NCI-H510A treated with DMSO at 0.1 percent for 48 hours (cell line): ENCODE results near the gene ENOX2.
"Not testable (repeated sequence)": the region's sequence is repeated elsewhere in the genome, so short reads cannot be mapped to it uniquely, and the experiment has no call there.

Experiments
- DNase-seq: peaks from one replicate; lab custom pipeline; 2025; lab: John Stamatoyannopoulos, UW

ENOX2 gene

DNA sequence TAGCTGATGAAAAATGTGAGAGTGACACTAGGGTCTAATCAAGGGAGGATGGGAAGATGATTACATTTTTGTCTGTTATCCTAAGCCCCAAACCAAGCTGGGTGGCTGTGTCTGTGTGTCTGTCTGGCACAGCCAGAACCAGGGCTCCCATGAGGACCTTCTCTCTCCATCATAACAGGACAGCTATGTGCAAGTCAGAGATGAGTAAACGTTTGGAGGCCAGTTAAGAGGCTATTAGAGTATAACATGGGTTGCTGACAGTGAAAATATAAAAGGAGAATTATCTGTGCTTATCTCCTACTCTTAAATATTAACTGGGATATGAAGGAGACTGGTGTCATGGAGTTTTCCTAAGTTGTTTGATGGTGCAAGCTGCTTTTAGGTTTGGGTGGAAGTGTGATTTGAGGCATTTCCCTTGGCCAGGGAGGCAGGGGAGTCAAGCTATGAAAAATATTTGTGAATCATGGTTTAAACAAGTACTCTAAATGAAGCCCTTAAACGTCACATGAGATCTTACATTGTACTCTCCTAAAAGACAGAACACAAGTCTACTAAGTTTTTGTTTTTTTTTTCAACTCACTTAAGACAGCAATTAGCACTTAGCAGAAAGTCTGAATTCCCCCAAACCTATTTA is 156.2 kb downstream of the ENOX2 start:
- no peak for DNase-seq

DNA sequence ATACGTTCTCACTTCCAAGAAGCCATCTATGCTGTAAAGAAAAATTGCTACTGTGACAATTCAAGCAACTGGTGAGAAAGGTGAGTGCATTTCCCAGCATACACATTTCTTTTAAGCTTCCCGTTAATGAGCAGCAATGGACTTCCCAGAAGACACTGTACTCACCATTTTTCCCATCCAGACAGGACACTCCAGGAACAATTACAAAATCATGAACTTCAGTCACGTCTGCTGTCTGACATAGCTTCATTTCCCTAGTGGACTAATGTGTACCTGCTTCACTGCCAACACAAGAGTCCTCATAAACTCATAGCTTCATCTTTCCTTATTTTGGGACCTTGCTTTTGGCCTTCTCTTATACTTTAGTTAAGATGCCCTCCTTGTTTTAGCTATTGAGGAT is 156.9 kb downstream of the ENOX2 start:
- DNase-seq, result no peak

DNA sequence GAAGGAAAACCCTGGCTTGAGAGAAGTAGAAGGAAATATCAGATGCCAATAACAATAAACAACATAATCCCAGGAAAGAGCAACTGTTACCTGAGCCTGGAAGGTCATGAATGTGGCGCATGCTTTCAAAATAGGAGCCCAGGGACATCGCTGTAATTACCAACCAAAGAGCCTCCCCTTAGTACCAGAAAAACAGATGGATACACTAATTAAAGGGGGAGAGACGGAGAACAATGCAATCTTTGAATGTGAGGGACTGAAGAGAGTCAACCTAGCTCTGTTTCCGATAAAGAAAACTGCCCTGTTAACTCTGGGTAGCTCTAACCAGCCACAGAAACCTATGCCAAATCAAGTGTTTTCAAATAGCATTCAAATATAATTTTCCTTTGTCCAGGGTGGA is 161.4 kb downstream of the ENOX2 start:
- DNase-seq, result no peak

DNA sequence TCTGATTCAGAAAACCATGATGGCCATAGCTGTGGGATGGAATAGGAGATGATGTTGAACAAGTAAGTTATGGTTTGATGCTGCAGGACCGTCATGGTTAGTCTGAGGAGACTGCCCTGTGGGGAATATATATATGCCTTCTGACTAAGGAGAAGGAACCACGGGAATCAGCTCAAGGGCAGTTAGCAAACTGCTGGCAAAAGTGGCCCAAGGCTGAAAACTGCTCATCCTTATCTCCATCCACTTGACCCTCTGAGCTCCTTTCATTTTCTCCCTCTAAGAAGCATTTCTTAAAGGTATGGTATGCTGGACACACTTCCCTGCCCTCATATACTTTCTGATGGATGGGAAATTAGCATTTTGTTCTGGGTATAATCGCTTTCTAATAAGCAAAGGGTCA is 161.9 kb downstream of the ENOX2 start:
- DNase-seq, result no peak

DNA sequence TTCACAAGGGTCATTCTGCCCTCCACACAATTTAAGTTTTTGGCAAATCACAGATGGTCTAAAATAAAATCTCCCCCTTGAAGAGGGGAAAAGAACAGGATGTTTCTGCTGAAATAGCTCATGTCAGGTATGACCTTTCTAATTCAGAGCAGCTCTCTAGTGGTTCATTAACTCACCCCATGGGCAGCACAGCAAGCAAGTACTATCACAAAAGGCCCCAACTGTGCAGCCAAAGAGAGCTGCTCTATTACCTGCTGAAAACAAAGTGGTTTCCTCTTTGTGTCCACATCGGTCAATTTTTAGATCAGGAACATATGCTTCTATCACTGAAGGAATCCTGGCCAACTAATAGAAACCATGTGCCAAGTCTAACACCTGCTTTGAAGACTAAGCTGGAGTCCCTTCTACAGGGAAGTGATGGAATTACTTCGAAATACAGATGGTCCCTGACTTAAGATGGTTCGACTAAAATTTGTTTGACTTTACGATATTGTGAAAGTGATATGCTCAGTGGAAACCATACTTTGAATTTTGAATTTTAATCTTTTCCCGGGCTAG is 164.3 kb downstream of the ENOX2 start:
- no peak for DNase-seq

DNA sequence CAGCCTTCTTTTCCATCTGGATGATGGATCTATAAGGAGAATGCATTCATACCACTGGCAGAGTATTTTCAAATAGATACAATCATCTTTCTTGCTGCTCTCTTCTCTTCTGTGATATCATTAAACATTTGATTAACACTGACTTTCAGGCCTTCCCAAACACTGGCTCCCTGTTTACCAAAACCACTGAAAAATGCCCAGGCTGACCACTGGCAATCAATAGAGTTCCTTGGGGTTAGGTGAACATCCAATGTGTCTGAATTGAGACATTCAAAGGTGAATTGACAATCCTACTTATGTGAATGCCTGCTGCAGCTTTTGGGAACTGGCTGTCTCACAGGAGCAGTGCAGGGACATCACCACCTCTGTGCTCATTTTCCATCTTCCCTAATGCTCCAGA is 168.3 kb downstream of the ENOX2 start:
- no peak for DNase-seq

DNA sequence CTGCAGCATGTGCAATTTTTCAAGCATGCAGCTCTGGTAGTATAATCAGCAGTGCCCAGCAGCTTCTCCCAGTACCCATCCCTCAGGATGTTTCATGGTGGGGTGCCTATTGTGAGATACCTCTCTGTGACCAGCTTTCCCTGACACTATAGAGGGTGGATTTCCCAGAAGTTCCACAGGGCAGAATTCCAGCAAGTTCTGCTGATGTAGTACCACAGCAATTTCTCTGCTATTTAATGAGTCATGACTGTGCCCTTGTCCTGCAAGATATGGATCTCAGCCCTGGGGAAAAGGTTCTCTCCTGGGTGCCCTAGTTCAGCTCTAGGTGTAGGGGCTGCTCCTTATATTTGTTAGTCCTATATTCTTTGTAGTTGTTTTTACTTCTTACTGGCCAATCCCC is 174.8 kb downstream of the ENOX2 start:
- DNase-seq, result no peak

DNA sequence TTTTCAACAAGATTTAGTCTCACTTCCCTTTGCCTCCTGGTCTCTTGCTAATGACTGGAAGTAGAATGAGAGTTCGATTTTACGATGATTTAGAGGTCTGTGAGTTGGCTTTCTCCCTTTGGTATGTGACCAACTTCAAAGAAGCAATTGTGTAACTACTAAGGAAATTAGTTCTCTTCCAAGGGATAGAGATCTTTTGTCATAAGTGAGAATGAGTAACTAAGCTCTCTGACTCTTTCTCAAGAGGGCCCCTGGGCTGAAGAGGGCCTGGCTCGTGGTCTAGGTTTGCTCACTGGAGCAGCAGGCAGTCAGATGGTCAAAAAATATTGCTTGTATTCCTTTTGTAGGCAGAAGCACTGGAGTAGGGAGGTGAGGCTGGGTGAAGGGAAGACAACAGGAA is 176.3 kb downstream of the ENOX2 start:
- no peak for DNase-seq

DNA sequence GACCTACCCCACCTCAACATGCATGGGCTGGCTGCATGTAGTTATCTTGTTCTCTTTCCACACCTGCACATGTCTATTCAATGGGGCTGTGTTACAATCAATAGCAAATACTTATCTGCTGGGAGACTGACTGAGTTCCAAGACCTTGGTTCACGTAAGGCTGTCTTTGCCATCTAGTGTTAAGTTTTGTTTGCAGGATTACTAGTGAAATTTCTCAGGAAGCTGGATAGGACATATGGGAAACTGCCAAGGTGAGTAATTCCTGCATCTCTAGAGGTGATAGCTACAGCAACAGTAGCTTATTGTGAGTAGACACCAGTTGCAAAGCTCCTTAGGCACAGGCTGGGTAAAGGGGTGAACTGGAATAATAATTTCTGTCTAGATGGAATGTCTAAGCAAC is 177.5 kb downstream of the ENOX2 start:
- DNase-seq, result no peak

DNA sequence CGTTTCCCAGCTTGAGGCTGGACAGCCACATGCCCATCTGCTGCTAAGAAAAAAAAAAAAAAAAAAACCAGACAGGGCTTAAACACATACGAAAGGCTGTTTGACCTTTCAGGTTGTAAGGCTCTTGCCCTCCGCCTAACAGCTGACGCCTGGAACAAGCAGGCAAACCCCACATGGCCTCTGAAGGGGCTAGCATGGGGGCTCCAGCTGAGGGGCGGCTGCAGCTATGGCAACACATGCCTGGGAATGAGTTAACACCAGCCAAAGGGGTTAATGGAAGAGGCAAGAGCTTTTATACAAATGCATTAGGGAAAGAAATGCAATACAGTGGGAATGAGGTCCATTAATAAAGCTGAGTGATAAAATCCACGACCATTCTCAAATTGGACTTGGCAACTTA is 183.6 kb downstream of the ENOX2 start:
- DNase-seq, result no peak

DNA sequence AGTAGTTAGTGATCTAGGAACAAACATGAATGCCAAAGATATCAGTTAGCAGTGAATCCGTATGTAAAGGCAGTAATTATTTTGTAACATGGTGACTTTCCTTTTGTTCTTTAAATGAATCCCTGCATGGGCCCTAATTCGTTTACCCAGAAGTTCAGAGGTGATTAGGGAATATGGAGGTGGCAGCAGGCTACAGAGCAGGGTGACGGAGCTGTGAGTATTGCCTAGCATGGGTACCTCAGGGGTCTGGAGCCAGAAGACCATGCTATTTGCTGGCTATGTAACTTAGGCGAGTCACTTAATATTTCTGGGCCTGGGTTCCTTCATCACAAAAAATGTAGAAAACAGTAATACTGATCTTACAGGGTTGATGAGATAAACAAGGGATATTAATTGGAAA is 184.9 kb downstream of the ENOX2 start:
- no peak for DNase-seq

DNA sequence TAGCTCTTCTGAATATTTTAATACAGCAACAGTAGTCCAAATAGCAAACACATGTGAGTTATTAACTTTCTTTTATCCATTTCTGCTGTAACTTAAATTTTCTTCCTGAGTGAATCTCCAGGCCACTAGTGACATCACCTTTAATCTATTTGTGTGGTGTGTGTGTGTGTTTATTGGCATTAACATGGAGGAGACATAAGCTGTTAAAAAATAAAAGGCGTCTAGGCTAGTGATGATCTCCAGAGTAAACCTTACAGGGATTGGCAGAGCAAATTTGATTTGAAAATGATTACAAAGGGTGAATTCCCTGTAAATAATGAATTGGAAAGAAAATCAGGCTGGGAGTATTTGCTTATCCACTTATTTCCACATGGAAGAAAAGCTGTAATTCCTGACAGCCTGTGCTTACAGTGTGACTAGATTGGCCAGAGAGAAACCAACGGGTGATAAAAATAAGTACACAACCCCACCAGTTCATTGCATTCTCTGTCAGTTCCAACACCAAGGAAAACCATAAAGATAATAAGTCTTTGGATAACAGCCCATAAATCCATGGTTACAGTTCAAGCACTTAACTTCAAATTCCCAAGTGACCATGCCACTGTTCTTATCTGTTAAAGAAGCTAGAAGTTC is 186.1 kb downstream of the ENOX2 start:
- no peak for DNase-seq

DNA sequence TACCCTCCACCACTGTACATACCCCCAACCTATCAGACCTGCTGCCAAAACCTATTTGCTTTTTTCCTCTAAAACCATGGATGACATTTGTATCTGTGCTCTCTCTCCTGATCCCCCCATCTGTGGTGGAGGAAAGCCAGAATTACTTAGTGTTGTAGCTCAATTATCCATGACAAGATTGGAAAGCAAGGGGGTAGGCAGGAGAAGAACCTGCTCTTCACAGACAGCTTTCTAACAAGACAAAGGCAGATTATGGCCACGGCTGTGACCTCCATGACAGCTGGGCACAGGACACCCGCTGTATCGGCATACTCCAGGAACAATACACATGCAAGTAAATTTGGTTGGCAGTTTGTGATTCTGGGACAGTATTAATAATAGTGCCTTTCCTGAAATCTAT is 186.7 kb downstream of the ENOX2 start:
- DNase-seq, result no peak

DNA sequence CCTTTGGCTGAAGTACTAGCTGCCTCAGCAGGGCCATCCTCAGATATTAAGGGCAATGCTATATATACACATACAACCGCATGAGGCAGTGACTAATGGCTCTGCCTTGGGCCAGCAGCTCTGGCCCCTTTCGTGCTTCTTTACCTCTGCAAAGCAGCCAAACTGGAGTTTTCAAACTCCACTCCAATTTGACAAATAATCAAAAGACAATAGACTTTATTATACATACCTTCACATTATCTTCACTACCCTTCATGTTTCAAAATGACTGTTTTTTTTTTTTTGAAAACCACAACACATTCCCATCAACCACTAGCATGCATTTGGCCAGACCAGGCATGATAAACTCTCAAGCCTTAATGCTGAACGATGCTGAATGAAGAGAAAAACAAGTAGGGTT is 187.7 kb downstream of the ENOX2 start:
- DNase-seq, result no peak

DNA sequence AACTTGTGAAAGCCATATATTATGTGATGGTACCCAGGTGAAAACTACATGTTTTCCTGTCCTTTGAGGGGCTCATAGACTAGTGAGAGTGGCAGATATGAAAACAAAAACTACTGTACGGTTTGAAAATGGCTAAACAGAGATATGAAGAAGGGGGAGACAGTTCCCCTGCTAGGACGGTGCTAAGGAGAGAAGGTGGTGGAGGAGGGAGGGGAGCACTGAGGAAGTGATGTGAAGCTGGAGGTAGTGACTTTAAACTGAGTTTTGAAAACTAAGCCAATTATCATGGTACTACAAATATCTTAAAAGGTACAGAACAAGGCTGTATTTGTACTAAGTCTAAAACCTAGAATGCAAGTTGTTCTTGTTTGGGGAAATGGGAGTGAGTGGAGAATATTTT is 188.3 kb downstream of the ENOX2 start:
- no peak for DNase-seq

DNA sequence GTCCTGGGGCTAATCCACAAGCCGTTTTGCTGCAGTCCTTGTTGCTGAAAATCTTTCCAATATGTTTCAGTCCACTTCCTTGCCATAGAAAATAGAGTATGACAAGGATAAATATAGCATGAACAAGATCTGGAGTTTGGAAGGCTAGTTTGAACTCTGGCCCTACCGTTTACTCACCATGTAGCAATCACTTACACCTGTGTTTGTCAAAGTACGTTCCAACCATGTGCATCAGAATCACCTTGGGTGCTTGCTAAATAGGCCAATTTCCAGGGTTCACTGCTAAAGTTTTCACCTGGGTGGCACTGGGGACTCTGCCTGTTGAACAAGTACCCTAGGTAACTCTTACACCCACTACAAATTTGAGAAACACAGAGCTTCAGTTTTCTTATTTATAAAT is 188.9 kb downstream of the ENOX2 start:
- DNase-seq, result no peak

DNA sequence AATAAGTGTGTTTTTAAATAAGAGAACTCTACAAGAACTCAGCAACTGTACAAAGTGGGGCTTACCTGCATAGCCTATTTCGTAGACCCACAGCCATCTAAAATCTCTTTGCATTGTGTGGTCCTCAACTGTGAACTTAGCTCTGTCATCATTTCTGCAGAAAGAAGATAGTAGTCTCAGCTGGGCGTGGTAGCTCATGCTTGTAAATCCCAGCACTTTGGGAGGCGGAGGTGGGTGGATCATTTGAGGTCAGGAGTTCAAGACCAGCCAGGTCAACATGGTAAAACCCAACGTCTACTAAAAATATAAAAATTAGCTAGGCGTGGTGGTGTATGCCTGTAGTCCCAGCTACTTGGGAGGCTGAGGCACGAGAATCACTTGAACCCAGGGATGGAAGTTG is 193.8 kb downstream of the ENOX2 start:
- not testable (repeated sequence) for DNase-seq

DNA sequence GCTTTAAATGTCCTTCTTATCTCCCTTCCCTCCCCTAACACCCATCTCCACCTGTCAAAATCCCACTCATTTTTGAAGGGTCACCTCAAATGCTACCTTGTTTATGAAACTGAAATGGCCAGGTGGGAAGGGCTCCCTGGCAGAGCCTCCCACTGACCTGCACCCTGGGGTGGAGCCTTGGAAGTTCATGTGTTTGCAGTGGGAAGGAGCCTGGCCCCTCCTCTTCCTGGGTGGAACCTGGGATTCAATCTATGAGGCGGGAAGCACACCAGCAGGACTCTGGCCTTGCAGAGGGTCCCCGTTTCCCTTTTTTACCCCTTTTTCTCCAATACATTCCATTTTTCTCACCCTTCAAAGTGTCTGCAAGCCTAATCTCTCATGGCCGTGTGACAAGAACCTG is 197.4 kb downstream of the ENOX2 start:
- no peak for DNase-seq

DNA sequence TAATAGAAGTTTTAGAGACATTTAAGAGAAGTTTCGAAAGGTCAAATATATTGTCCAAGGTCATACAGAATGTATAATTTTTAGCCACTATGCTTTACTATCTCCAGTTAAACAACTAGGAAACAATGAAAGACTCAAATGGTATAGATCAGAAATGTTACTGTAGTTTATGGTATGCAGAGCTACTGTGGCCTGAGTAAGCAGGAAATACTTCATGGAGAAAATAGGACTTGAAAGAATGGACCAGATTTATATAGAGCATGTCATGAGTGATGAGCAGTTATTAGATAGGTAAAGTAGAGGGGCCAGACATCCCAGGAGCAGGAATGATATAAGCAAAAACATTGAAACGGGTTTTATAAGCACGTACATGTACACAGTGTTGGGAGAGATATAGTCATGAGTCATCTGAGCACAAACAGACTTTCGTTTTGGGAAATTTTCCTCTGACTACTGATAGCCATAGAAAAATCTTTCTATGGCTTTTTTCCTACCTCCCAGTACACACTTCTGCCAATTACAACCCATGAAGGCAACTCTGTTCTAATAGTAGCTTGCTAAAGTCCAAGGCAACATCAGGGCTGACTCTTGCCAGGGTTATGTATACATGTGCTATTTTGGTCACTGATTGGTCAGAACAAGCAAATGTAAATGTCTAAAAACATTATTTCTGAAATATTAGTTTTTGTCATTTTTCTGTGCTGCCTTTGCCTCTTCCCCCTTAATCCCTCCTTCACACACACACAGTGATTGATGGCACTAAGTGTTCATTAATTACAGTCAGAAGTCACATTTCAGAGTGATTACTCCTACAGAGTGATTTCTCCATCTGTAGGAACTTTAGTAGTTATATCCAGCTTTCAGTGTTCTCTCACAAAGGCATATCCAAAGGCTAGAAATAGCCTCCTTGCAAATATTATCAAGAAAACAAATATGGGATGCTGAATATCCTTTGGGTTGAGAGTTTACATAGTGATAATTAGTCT is 198.7 kb downstream of the ENOX2 start:
- DNase-seq, result no peak

DNA sequence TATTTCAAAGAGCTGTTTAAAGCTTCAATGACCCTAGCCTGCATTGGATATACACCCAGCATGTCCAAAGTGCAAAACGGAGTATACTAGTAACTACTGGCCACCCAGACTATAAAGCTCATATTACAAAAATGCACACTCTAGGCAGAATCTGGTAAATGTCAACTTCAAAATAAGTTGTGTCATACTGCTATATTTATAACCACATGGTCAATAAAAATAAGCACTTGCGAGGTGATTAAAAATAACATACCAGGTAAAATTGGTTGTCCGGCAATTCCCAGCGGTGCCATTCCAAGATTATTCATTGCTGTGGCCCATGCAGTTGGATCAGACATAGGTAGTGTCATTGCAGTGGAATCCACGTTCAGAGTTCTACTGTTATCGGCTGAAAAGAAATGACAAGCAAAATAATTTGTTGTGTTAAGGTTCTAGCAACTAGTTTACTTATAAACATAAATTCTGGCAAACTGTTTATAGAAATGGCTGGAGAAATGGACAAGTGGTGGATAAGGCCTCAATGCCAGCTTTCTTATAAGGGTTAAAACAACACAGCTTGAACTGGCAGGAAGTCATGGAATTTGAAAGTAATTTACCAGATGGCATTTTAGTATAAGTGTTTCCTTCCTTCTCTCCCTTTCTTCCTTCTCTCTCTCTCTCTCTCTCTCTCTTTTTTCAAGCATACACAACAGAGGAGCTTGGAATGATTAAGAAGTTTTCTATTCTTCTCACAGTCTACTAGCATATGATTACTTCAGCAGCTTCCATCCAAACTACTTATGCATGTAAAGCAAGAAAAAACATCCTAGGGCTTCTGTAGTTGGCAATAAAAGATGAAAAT is 199.9 kb downstream of the ENOX2 start:
- no peak for DNase-seq

DNA sequence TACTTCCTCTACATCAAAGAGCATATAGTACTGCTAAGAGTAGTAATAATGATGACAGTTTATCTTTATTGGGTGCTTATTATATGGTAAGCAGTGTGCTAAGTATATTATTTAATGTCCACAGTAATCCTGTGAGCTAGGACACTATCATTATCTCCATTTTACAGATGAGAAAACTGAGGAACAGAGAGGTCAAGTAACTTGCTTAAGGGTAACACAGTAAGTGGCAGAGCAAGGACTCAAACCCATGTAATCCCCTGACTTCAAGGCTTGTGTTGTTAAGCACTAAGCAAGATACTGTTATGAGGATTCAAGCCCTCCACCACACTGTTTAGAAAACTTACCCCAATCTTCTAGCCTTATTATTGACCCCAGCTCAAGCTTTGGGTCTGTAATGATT is 202.4 kb downstream of the ENOX2 start:
- no peak for DNase-seq

DNA sequence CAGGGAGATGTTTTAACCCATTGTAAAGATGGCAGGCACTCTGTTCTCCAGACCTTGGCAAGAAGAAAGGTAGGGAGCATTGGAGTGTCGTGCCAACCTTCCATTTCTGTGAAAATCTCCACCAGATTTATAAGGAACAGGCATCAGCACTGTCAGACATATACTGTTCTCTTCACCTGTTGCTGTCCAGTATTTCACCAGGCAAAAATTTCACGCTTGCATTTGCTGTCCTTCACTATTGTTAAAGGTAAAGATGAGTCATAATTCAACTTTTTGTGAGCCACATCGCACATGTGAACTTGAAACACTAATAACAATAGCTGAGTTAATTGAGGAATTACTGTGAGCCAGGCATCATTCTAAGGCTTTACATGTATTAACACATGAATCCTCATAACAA is 203.4 kb downstream of the ENOX2 start:
- no peak for DNase-seq
